Measurements from ENCODE around the gene TESK2.

GRCh38 chr1:45354838-45355237 lies 136.1 kb downstream of the TESK2 start:
- TF ChIP-seq, protein P1, sequence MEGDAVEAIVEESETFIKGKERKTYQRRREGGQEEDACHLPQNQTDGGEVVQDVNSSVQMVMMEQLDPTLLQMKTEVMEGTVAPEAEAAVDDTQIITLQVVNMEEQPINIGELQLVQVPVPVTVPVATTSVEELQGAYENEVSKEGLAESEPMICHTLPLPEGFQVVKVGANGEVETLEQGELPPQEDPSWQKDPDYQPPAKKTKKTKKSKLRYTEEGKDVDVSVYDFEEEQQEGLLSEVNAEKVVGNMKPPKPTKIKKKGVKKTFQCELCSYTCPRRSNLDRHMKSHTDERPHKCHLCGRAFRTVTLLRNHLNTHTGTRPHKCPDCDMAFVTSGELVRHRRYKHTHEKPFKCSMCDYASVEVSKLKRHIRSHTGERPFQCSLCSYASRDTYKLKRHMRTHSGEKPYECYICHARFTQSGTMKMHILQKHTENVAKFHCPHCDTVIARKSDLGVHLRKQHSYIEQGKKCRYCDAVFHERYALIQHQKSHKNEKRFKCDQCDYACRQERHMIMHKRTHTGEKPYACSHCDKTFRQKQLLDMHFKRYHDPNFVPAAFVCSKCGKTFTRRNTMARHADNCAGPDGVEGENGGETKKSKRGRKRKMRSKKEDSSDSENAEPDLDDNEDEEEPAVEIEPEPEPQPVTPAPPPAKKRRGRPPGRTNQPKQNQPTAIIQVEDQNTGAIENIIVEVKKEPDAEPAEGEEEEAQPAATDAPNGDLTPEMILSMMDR (IDR thresholded peaks at IDR 0.05), result no peak
- TF ChIP-seq POLR2AphosphoS5 (IDR thresholded peaks at IDR 0.05) (no peak), POLR2A (IDR thresholded peaks at IDR 0.05) (no peak)
